Endothelial cell of umbilical vein (primary cell): Measurements from ENCODE around the gene WDR7. TPM values are rescaled to one million over a fixed set of nuclear protein-coding genes. Genes with fewer than 3 reads are reported as not detected.

ENCODE experiments used
- BruUV-seq: library from RNA; stranded (reverse); fragments of 400-500 nt; replicated peaks from 2 replicates; lab custom pipeline; 2021; lab: Mats Ljungman, UMichigan
- CTCF ChIA-PET: fragments of 300-600, 350-600 bp; sonication (Branson Sonifier 250); formaldehyde crosslinking; loops from one replicate; lab custom pipeline; 2021; ENCODE audit warnings: antibody characterized with exemption, inconsistent platforms; lab: Charles Lee
- POLR2A ChIA-PET: fragments of 300-600, 350-600 bp; sonication (Branson Sonifier 250); formaldehyde crosslinking; loops from one replicate; lab custom pipeline; 2021; ENCODE audit warnings: antibody characterized with exemption, inconsistent platforms; lab: Charles Lee
- DNase-seq: peaks from one replicate; pipeline ENCODE4 v3.0.0-alpha.2; 2011; ENCODE audit warnings: low read depth, low spot score
- FAIRE-seq: peaks from 2 replicates; lab custom pipeline; 2011; peaks lifted over from hg19 to GRCh38; lab: Jason Lieb, UNC
- H2AFZ ChIP-seq: 2 replicates; pipeline ENCODE4 v1.6.0; 2012; ENCODE audit warnings: low read depth, low read length, control low read depth, inconsistent platforms
- H3K27ac ChIP-seq: 2 replicates; pipeline ENCODE4 v1.5.1; 2011; ENCODE audit warnings: low read depth, mild to moderate bottlenecking, control low read depth, low read length, moderate library complexity; ENCODE audit not compliant: insufficient read depth
- H3K27me3 ChIP-seq, 2 experiments: 2 replicates each; pipeline versions ENCODE4 v1.6.0 to v1.6.1; 2011; ENCODE audit warnings: low read length in 2 of 2, mixed read lengths in 1 of 2; ENCODE audit not compliant: control insufficient read depth in 2 of 2, insufficient read depth in 2 of 2
- H3K36me3 ChIP-seq, 2 experiments: 2 replicates in 1 of 2; 3 replicates in 1 of 2; pipeline ENCODE4 v1.5.1; 2011; ENCODE audit warnings: low read length in 2 of 2, mild to moderate bottlenecking in 1 of 2, moderate library complexity in 1 of 2; ENCODE audit not compliant: control insufficient read depth in 2 of 2, insufficient read depth in 2 of 2; ENCODE audit errors: extremely low read depth in 1 of 2
- H3K4me1 ChIP-seq: 3 replicates; pipeline ENCODE4 v1.5.1; 2011; ENCODE audit warnings: mild to moderate bottlenecking, low read length; ENCODE audit not compliant: control insufficient read depth, insufficient read depth; ENCODE audit errors: extremely low read depth
- H3K4me2 ChIP-seq: 2 replicates; pipeline ENCODE4 v1.6.1; 2011; ENCODE audit warnings: low read length, control low read depth, mixed read lengths; ENCODE audit not compliant: insufficient read depth
- H3K4me3 ChIP-seq, 3 experiments: fragments of 200-600 bp in 1 of 3; sonication (generic), shearing (Covaris generic) in 1 of 3; replicated peaks in 1 of 3; 2 replicates each; pipeline ENCODE4 v1.5.1; 2011 to 2016; ENCODE audit warnings: control low read depth in 3 of 3, low read length in 3 of 3, mild to moderate bottlenecking in 2 of 3, inconsistent platforms in 1 of 3, low read depth in 1 of 3, moderate library complexity in 1 of 3; ENCODE audit not compliant: insufficient read depth in 1 of 3
- H3K79me2 ChIP-seq: 2 replicates; pipeline ENCODE4 v1.6.0; 2012; ENCODE audit warnings: low read length, inconsistent platforms; ENCODE audit not compliant: control insufficient read depth, insufficient read depth
- H3K9ac ChIP-seq: replicated peaks from 2 replicates; pipeline ENCODE3; 2011; ENCODE audit warnings: low read length, control low read depth; ENCODE audit not compliant: insufficient read depth; ENCODE audit errors: extremely low read depth
- H3K9me1 ChIP-seq: replicated peaks from 3 replicates; pipeline ENCODE4 v1.6.0; 2011; ENCODE audit warnings: mild to moderate bottlenecking, low read length; ENCODE audit not compliant: control insufficient read depth, insufficient read depth; ENCODE audit errors: extremely low read depth
- H3K9me3 ChIP-seq: replicated peaks from 2 replicates; pipeline ENCODE4 v1.5.1; 2012; ENCODE audit warnings: low read length, inconsistent platforms; ENCODE audit not compliant: control insufficient read depth, insufficient read depth
- H4K20me1 ChIP-seq: replicated peaks from 2 replicates; pipeline ENCODE3; 2011; ENCODE audit warnings: mild to moderate bottlenecking, low read length; ENCODE audit not compliant: control insufficient read depth, insufficient read depth; ENCODE audit errors: extremely low read depth
- EZH2 ChIP-seq: IDR thresholded peaks from 2 replicates; pipeline ENCODE4 v1.6.1; 2012; ENCODE audit warnings: borderline replicate concordance, low read depth, mild to moderate bottlenecking, moderate library complexity, low read length, inconsistent platforms; ENCODE audit not compliant: severe bottlenecking
- FOS ChIP-seq: IDR thresholded peaks from 2 replicates; pipeline ENCODE4 v1.6.1; 2011; ENCODE audit warnings: mild to moderate bottlenecking, low read length, moderate library complexity, borderline replicate concordance; ENCODE audit not compliant: insufficient read depth
- GATA2 ChIP-seq: IDR thresholded peaks from 2 replicates; pipeline ENCODE4 v1.7.0; 2011; ENCODE audit warnings: low read depth, mild to moderate bottlenecking, moderate library complexity, mixed read lengths, low read length; ENCODE audit not compliant: insufficient read length, insufficient read depth
- JUN ChIP-seq: IDR thresholded peaks from 2 replicates; pipeline ENCODE4 v1.6.1; 2011; ENCODE audit warnings: borderline replicate concordance, low read depth; ENCODE audit not compliant: insufficient read length, insufficient read depth
- MYC ChIP-seq: IDR thresholded peaks from one replicate; pipeline ENCODE4 v1.6.1; 2011; ENCODE audit warnings: mild to moderate bottlenecking, low read depth, low read length
- POLR2A ChIP-seq: IDR thresholded peaks from 2 replicates; pipeline ENCODE4 v1.6.1; 2012; ENCODE audit warnings: low read depth, mild to moderate bottlenecking, control low read depth, low read length
- POLR2AphosphoS5 ChIP-seq: IDR thresholded peaks from 2 replicates; pipeline ENCODE4 v1.6.1; 2012; ENCODE audit warnings: low read depth, mild to moderate bottlenecking, control low read depth, low read length, moderate library complexity; ENCODE audit not compliant: insufficient read depth
- dilution Hi-C: fragments of 300-500 bp; cut with MboI; formaldehyde crosslinking; loops from one replicate; pipeline ENCODE4 v1.15.0; 2019; ENCODE audit warnings: low sequenced_read_pairs; ENCODE audit not compliant: extremely low pct_ligation_motif_present
- intact Hi-C: fragments of 100-400 bp; cut with micrococcal nuclease; formaldehyde crosslinking; loops from one replicate; pipeline ENCODE4 v1.10.0; 2022
- polyA plus RNA-seq, 4 experiments: library from polyadenylated mRNA; depleted of rRNA in 3 of 4; stranded (reverse) in 3 of 4; unstranded in 1 of 4; fragments of >200 nt; gene quantifications; 2 replicates each; pipeline versions ENCODE4 v1.2.1 to v1.2.3, GENCODE V29; 2011 to 2012; ENCODE audit warnings: missing spikeins in 1 of 4
- total RNA-seq: library from RNA; stranded (reverse); gene quantifications from 2 replicates; pipeline ENCODE4 v1.2.3, GENCODE V29; 2021
- TF ChIP-seq, protein P1 (sequence below), 2 donors: IDR thresholded peaks; 1 replicate in 1 of 2; 2 replicates in 1 of 2; pipeline ENCODE4 v1.5.1; 2011; ENCODE audit warnings: low read length in 2 of 2, mild to moderate bottlenecking in 2 of 2, moderate library complexity in 2 of 2, control low read depth in 1 of 2, inconsistent platforms in 1 of 2, low read depth in 1 of 2; ENCODE audit not compliant: insufficient read depth in 1 of 2; ENCODE audit errors: extremely low read depth in 1 of 2
- TF ChIP-seq, protein P2 (sequence below): IDR thresholded peaks from 2 replicates; pipeline ENCODE4 v1.6.1; 2011; ENCODE audit not compliant: insufficient read depth, insufficient read length

The WDR7 gene
- total and polyA plus RNA-seq, 2 donors (not counting 3 experiments of a cell fraction or from before 2014, with no cell fraction given) = 5.9 to 19.0 TPM

DNA sequence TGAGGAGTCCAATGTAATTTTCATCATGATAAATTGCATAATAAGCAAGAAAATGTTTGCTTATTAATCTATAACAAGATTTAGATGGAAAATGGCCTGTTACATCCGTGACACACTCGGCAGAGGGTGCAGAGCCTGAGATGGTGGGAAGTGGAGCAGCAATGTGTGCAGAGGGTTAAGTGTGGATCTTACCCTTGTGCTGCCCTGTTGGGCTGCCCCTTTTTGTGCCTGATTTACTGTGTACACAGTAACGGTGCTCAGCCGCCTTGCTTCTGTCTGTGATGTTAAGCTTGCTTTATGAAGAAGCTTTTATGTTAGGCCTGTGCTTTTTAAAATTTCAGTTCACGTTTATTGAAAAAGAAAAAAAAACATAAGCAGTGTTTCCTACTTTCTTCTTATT is 275.6 kb downstream of the WDR7 start:
- FAIRE-seq (no peak), DNase-seq (no peak)
- intact Hi-C loops = no loop called here
- Histone ChIP-seq H3K4me1 (no peaks in the 10 kb centered on the region), H4K20me1 (peaks cover 2% of the 10 kb centered on the region), H3K79me2 (no peaks in the 10 kb centered on the region), H3K9ac (no peak overlapping the region), H2AFZ (no peak overlapping the region), H3K9me3 (no peaks in the 10 kb centered on the region), H3K4me3 (no peak overlapping the region), H3K4me2 (no peak overlapping the region), H3K27ac (no peak overlapping the region), H3K27me3 (no peaks in the 10 kb centered on the region), H3K9me1 (no peaks in the 10 kb centered on the region), H3K36me3 (no peaks in the 10 kb centered on the region)
- no TSS peak for BruUV-seq
- dilution Hi-C loops = no loop called here
- POLR2A ChIA-PET = no interaction called here
- CTCF ChIA-PET = interaction anchor here (1.2 to 2.7 kb wide), 2 partner anchors 9 to 57 kb away, joined by 3 to 9 read pairs; no protein-coding TSS in a partner anchor
- TF ChIP-seq POLR2AphosphoS5 = no peak
- no peak for TF ChIP-seq POLR2A
- no peak for TF ChIP-seq GATA2
- TF ChIP-seq JUN = no peak
- TF ChIP-seq, protein P1, sequence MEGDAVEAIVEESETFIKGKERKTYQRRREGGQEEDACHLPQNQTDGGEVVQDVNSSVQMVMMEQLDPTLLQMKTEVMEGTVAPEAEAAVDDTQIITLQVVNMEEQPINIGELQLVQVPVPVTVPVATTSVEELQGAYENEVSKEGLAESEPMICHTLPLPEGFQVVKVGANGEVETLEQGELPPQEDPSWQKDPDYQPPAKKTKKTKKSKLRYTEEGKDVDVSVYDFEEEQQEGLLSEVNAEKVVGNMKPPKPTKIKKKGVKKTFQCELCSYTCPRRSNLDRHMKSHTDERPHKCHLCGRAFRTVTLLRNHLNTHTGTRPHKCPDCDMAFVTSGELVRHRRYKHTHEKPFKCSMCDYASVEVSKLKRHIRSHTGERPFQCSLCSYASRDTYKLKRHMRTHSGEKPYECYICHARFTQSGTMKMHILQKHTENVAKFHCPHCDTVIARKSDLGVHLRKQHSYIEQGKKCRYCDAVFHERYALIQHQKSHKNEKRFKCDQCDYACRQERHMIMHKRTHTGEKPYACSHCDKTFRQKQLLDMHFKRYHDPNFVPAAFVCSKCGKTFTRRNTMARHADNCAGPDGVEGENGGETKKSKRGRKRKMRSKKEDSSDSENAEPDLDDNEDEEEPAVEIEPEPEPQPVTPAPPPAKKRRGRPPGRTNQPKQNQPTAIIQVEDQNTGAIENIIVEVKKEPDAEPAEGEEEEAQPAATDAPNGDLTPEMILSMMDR (IDR thresholded peaks at IDR 0.05; ENCODE audit: extremely low read depth in 1 of 2, insufficient read depth in 1 of 2, low read depth in 1 of 2, low read length in 2 of 2) = no peak
- TF ChIP-seq EZH2 = no peak
- no peak for TF ChIP-seq FOS
- no peak for TF ChIP-seq MYC
- TF ChIP-seq, protein P2, sequence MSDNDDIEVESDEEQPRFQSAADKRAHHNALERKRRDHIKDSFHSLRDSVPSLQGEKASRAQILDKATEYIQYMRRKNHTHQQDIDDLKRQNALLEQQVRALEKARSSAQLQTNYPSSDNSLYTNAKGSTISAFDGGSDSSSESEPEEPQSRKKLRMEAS = no peak
